GM12891 (cell line): ENCODE results near the gene TPP2.

Experiments
- POLR2A ChIP-seq: IDR thresholded peaks from 2 replicates; pipeline ENCODE4 v1.6.1; 2011; ENCODE audit warnings: low read depth, low read length, control low read depth
- POLR2AphosphoS5 ChIP-seq: IDR thresholded peaks from 2 replicates; pipeline ENCODE4 v1.6.1; 2011; ENCODE audit warnings: low read depth, low read length, control low read depth
- POU2F2 ChIP-seq: IDR thresholded peaks from 2 replicates; pipeline ENCODE4 v1.6.1; 2011; ENCODE audit warnings: low read depth, mild to moderate bottlenecking, control low read depth, low read length, moderate library complexity
- SPI1 ChIP-seq: IDR thresholded peaks from 2 replicates; pipeline ENCODE4 v1.6.1; 2011; ENCODE audit warnings: low read depth, low read length, control low read depth
- TAF1 ChIP-seq: IDR thresholded peaks from 2 replicates; pipeline ENCODE4 v1.6.1; 2011; ENCODE audit warnings: low read depth, low read length, control low read depth

GRCh38 chr13:102598061-102598460 is 1.3 kb downstream of the TPP2 start:
- TF ChIP-seq POLR2A (no peak), POLR2AphosphoS5 (no peak), SPI1 (no peak), TAF1 (no peak), POU2F2 (no peak)
